ENCODE results near the gene PUS3.
"Not testable (repeated sequence)": the region's sequence is repeated elsewhere in the genome, so short reads cannot be mapped to it uniquely, and the experiment has no call there.

PUS3 gene

GRCh38 chr11:125872138-125872491, 30.9 kb downstream of the PUS3 start:
- no peak overlapping the region for H3K4me3 ChIP-seq (ENCODE audit: control insufficient read depth, low read depth, low read length)
- no peak for TF ChIP-seq CTCF (IDR thresholded peaks at IDR 0.05; ENCODE audit: control insufficient read depth, insufficient read depth, low read depth, low read length, missing control alignments)
- DNase-seq (ENCODE audit: low read depth): no peak

DNA sequence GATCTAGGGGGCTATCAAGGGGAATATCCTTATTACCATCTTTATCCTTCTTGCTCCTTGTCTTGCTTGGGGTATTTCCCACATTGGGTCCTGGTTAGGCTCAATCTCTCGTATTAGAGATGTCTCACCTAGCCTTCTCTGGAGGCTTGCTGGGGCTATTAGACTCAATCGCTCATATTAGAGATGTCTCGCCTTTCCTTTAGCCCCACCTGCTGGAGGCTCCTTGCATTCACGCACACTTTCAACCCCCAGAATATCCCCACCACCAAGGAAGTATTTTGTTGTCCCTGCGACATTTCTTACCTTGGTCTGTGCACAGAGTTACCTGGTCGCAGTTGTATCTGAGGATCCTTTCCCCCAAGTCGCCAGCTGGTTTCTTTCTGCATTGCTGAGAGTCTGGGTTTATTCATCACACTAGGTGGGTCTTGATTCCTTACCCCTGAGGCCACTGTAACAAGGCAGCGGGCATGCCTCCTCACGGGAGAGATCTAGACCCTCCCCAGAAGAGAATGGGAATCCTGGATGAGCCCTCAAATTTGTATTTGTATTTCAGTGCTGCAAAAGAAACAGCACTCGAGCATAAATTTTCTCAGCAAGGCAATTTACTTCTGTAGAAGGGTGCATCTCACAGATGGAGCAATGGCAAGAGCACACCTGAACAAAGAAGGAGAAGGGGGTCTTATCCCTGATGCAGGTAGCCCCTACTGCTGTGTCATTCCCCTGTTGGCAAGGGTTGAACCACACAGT, 31.4 kb downstream of the PUS3 start:
- DNase-seq (ENCODE audit: low read depth): no peak
- no peak overlapping the region for H3K4me3 ChIP-seq (ENCODE audit: control insufficient read depth, low read depth, low read length)
- peak; percentile 67 for TF ChIP-seq CTCF (IDR thresholded peaks at IDR 0.05; ENCODE audit: control insufficient read depth, insufficient read depth, low read depth, low read length, missing control alignments)

GRCh38 chr11:125869521-125869920, 33.5 kb downstream of the PUS3 start:
- TF ChIP-seq CTCF (IDR thresholded peaks at IDR 0.05; ENCODE audit: control insufficient read depth, insufficient read depth, low read depth, low read length, missing control alignments): no peak
- no peak overlapping the region for H3K4me3 ChIP-seq (ENCODE audit: control insufficient read depth, low read depth, low read length)
- DNase-seq (ENCODE audit: low read depth): no peak

GRCh38 chr11:125865354-125865753, 37.7 kb downstream of the PUS3 start:
- not testable (repeated sequence) for DNase-seq (ENCODE audit: low read depth)

GRCh38 chr11:125862786-125863185, 40.2 kb downstream of the PUS3 start:
- H3K4me3 ChIP-seq (ENCODE audit: control insufficient read depth, low read depth, low read length); DNase-seq (ENCODE audit: low read depth): not testable (repeated sequence)

More at GRCh38 chr11:125865354-125865753, 37.7 kb downstream of the PUS3 start:
- H3K4me3 ChIP-seq (ENCODE audit: control insufficient read depth, low read depth, low read length): not testable (repeated sequence)

GRCh38 chr11:125857670-125858069, 45.3 kb downstream of the PUS3 start:
- DNase-seq (ENCODE audit: low read depth); H3K4me3 ChIP-seq (ENCODE audit: control insufficient read depth, low read depth, low read length): not testable (repeated sequence)

- TF ChIP-seq CTCF (IDR thresholded peaks at IDR 0.05; ENCODE audit: control insufficient read depth, insufficient read depth, low read depth, low read length, missing control alignments): no peak
- H3K4me3 ChIP-seq (ENCODE audit: control insufficient read depth, low read depth, low read length): no peak overlapping the region
- DNase-seq (ENCODE audit: low read depth): no peak
Observed at GRCh38 chr11:125846188-125846587, 56.8 kb downstream of the PUS3 start.
